ENCODE data around the gene SMG9. TPM values are rescaled to one million over a fixed set of nuclear protein-coding genes. Genes with fewer than 3 reads are reported as not detected.
A peak's percentile ranks its signal among the peaks of the same experiment; 100 is the strongest.

The SMG9 gene, protein sequence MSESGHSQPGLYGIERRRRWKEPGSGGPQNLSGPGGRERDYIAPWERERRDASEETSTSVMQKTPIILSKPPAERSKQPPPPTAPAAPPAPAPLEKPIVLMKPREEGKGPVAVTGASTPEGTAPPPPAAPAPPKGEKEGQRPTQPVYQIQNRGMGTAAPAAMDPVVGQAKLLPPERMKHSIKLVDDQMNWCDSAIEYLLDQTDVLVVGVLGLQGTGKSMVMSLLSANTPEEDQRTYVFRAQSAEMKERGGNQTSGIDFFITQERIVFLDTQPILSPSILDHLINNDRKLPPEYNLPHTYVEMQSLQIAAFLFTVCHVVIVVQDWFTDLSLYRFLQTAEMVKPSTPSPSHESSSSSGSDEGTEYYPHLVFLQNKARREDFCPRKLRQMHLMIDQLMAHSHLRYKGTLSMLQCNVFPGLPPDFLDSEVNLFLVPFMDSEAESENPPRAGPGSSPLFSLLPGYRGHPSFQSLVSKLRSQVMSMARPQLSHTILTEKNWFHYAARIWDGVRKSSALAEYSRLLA
- total RNA-seq = 83.9 and 86.6 TPM in 2 replicates

DNA sequence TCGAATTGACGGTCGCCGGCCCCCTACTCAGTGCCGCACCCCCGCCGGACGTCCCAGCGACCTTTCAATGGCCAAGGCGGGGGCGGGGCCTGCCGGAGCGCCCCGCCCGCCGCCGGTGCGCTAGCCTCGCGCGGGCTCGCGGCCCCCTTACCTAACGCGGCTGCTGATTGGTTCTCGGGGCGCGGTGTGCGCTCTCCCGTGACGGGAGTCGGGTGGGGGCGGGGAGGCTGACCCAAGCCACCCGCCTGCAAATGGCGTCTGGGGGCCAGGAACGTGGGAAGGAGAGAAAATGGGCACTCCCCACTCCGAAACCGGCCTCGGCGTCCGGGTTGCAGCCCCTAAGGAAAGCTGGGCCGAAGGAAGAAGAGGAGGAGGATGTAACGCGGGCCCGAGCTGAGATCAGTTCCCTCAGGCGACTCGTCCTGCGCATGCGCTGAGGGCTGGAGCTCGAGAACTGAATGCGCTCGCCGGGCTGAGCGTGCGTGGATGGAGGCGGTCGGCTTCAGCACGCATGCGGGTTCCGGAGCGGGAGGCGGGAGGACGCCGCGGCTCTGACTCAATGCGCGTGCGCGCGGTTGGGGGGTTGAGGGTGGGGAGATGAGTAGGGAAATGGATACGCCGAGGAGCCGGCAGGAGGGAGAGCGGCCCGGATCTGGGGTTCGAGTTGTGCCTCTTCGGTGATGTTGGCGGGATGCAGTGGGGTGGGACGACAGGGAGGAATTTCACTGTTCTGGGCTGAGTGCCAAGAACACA, at the start of gene SMG9:
SMG9 (minus strand) TSS at position 460 of the 753 bp plus-strand sequence. CDS start 4,221 bp downstream, outside the sequence.
- intact Hi-C loops (cut with micrococcal nuclease) = loop anchor here (1.0 to 10.0 kb wide), 8 partner anchors 9 to 290 kb away; partner anchors contain the start of genes IRGQ, LYPD3, ZNF428 and ZNF575
- peak within 1 kb of the TSS; percentile 94 for H3K4me3 Mint-ChIP-seq
- H3K36me3 Mint-ChIP-seq (ENCODE audit: low read depth) = peaks cover 57% of the 10 kb centered on the region
- H3K27me3 Mint-ChIP-seq = no peaks in the 10 kb centered on the region
- H3K9me3 Mint-ChIP-seq = peaks cover 6% of the 10 kb centered on the region
- DNase-seq = peak; percentile 100
- peak within 1 kb of the TSS; percentile 100 for H3K27ac Mint-ChIP-seq
- H3K4me1 Mint-ChIP-seq = peaks cover 68% of the 10 kb centered on the region

DNA sequence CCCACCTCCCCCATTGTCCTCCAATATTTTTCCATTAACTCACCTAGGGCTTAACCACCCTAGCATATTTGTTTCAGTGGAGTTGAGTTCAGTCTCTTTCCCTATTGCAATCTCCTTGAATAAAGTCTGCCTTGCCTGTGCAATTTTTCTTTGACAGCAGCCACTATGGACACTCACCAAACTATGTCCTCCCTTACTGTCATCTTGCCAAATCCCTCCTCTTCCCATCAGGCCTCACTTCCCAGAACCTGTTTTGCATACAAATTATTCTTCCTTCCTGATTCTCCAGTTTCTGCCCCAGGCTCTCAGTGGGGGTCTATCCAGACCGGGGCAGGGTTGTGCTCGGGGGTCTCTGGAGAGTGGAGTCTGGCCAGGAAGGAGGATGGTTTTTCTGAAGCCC, 49.7 kb upstream of the SMG9 start:
- intact Hi-C loops (cut with micrococcal nuclease) = no loop called here
- no peaks in the 10 kb centered on the region for H3K4me1 Mint-ChIP-seq
- H3K27ac Mint-ChIP-seq = no peak overlapping the region
- no peaks in the 10 kb centered on the region for H3K36me3 Mint-ChIP-seq (ENCODE audit: low read depth)
- H3K27me3 Mint-ChIP-seq = peaks cover 24% of the 10 kb centered on the region
- H3K4me3 Mint-ChIP-seq = no peak overlapping the region
- H3K9me3 Mint-ChIP-seq = no peaks in the 10 kb centered on the region
- no peak for DNase-seq

GRCh38 chr19:43802216-43802951, 47.6 kb upstream of the SMG9 start, which contains the start of gene LYPD5:
TSS of gene LYPD5 (minus strand) at chr19:43802447. CDS start at chr19:43802380, 67 bp downstream.
- no peak within 1 kb of the TSS for H3K4me3 Mint-ChIP-seq
- no peaks in the 10 kb centered on the region for H3K9me3 Mint-ChIP-seq
- H3K27me3 Mint-ChIP-seq = peaks cover 23% of the 10 kb centered on the region
- no peak within 1 kb of the TSS for H3K27ac Mint-ChIP-seq
- H3K4me1 Mint-ChIP-seq = peaks cover 10% of the 10 kb centered on the region
- no peaks in the 10 kb centered on the region for H3K36me3 Mint-ChIP-seq (ENCODE audit: low read depth)
- intact Hi-C loops (cut with micrococcal nuclease) = no loop called here
- no peak for DNase-seq

DNA sequence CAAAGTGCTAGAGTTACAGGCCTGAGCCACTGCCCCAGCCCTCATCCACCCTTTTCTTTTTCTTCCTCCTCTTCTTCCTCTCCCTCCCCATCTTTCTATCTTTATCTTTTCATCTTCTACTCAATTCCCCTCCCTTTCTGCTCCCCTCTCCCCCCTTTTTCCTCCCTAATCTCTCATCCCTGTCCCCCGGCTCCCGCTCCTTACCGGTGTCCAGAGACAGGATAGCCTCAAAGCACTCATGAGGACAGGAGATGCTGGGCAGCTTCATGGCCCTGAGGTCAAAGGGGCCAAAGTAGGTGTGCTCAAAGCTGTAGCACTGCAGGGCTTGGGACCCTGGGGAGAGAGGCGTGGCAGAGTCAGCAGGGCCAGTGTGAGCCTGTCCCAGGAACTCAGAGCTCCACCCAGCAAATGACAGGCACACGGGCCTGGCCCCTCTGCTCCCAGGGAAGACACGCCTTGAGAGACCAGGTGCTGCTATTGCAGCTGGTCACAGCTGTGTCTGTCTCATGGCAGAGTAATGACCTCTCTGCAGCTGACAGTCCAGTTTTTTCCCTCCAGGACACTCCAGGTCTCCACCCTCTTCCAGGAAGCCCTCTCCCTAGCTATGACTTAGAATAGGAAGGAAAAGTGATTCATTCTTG, 44.9 kb upstream of the SMG9 start:
- Mint-ChIP-seq H3K27me3 (peaks cover 17% of the 10 kb centered on the region), H3K27ac (no peak overlapping the region), H3K4me3 (peak overlapping the region; percentile 82), H3K36me3 (ENCODE audit: low read depth) (no peaks in the 10 kb centered on the region), H3K4me1 (peaks cover 13% of the 10 kb centered on the region), H3K9me3 (no peaks in the 10 kb centered on the region)
- no peak for DNase-seq
- intact Hi-C loops (cut with micrococcal nuclease) = no loop called here

- Mint-ChIP-seq H3K36me3 (ENCODE audit: low read depth) (no peaks in the 10 kb centered on the region), H3K9me3 (no peaks in the 10 kb centered on the region), H3K4me1 (peaks cover 13% of the 10 kb centered on the region), H3K27ac (no peak overlapping the region), H3K27me3 (peaks cover 18% of the 10 kb centered on the region), H3K4me3 (peak overlapping the region; percentile 82)
- DNase-seq = peak; percentile 77
- intact Hi-C loops (cut with micrococcal nuclease) = no loop called here
Observed at GRCh38 chr19:43798546-43799409, 44.0 kb upstream of the SMG9 start.

- Mint-ChIP-seq H3K9me3 (no peaks in the 10 kb centered on the region), H3K27ac (no peak overlapping the region), H3K27me3 (peaks cover 24% of the 10 kb centered on the region), H3K36me3 (ENCODE audit: low read depth) (no peaks in the 10 kb centered on the region), H3K4me1 (peaks cover 13% of the 10 kb centered on the region), H3K4me3 (peak overlapping the region; percentile 82)
- no peak for DNase-seq
- intact Hi-C loops (cut with micrococcal nuclease) = no loop called here
Observed at GRCh38 chr19:43798026-43798545, 43.3 kb upstream of the SMG9 start.

DNA sequence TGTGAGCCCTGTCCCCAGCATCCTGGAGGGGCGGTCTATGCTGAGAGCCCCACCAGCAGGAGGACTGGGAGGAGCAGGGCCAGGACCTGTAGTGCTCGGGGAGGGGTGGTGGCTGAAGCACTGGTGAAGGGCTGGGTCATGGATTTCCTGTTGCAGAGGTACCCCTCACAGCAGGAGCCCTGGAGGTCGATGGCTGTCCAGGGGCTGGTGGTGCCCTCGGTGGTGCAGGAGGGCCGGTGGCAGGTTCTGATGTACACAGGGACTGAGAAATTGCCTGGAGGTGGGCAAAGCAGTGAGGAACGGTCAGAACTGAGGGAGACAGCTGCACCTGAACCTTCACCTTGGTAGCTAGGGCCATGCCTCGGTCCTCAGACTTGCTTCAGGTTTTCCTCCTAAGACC, 42.8 kb upstream of the SMG9 start:
- Mint-ChIP-seq H3K36me3 (ENCODE audit: low read depth) (no peaks in the 10 kb centered on the region), H3K27ac (no peak overlapping the region), H3K4me3 (peak overlapping the region; percentile 61), H3K9me3 (no peaks in the 10 kb centered on the region), H3K27me3 (peaks cover 21% of the 10 kb centered on the region), H3K4me1 (peaks cover 13% of the 10 kb centered on the region)
- DNase-seq = no peak
- intact Hi-C loops (cut with micrococcal nuclease) = no loop called here

DNA sequence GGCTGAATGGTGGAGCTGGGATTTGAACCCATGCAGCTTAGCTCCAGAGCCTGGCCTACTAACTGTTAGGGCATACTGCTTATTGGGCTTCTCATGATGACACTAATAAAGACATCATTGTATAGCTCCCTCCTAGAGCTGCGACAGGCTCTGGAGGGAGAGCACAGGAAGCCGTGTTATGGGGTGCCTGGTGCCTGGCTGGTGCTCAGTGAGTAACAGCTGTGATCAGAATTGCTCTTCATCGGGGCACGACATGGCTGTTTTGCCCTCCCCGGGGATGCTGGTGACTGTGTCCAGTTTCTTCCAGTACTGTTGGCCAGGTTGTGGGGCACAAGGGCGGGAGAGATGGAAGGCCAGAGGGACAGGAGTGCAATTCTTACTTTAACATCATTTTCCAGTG, 42.4 kb upstream of the SMG9 start:
- DNase-seq = no peak
- no peak overlapping the region for H3K27ac Mint-ChIP-seq
- intact Hi-C loops (cut with micrococcal nuclease) = no loop called here
- H3K27me3 Mint-ChIP-seq = peaks cover 21% of the 10 kb centered on the region
- H3K4me1 Mint-ChIP-seq = peaks cover 13% of the 10 kb centered on the region
- H3K36me3 Mint-ChIP-seq (ENCODE audit: low read depth) = no peaks in the 10 kb centered on the region
- peak overlapping the region; percentile 61 for H3K4me3 Mint-ChIP-seq
- H3K9me3 Mint-ChIP-seq = no peaks in the 10 kb centered on the region

GRCh38 chr19:43790587-43790986, 35.8 kb upstream of the SMG9 start:
- Mint-ChIP-seq H3K27me3 (peaks cover 17% of the 10 kb centered on the region), H3K36me3 (ENCODE audit: low read depth) (no peaks in the 10 kb centered on the region), H3K4me1 (peaks cover 3% of the 10 kb centered on the region), H3K27ac (no peak overlapping the region), H3K9me3 (no peaks in the 10 kb centered on the region), H3K4me3 (no peak overlapping the region)
- DNase-seq = no peak
- intact Hi-C loops (cut with micrococcal nuclease) = no loop called here

DNA sequence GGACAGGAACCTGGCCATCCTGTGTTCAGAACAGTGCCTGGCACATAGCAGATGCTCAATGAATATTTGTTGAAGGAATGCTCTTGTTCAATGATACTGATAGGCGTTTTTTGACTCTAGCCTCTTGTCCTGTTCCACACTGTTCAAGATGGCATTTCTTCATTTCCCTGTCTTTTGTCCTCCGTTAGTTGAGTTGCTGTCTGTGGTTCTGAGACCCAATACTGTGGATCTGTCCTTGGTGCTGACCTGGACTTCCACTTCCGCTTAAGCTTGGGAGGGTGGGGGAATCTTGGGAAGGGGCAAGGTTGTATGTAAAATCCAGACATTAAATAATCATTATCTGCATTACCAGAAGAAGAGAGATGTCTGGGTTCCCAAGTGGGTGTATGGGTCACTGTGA, 34.3 kb upstream of the SMG9 start:
- H3K27ac Mint-ChIP-seq = no peak overlapping the region
- no peaks in the 10 kb centered on the region for H3K9me3 Mint-ChIP-seq
- intact Hi-C loops (cut with micrococcal nuclease) = no loop called here
- H3K4me3 Mint-ChIP-seq = no peak overlapping the region
- peak; percentile 71 for DNase-seq
- peaks cover 15% of the 10 kb centered on the region for H3K27me3 Mint-ChIP-seq
- H3K4me1 Mint-ChIP-seq = peaks cover 16% of the 10 kb centered on the region
- no peaks in the 10 kb centered on the region for H3K36me3 Mint-ChIP-seq (ENCODE audit: low read depth)

GRCh38 chr19:43786665-43787064, 31.9 kb upstream of the SMG9 start:
- intact Hi-C loops (cut with micrococcal nuclease) = no loop called here
- no peak overlapping the region for H3K27ac Mint-ChIP-seq
- peaks cover 6% of the 10 kb centered on the region for H3K27me3 Mint-ChIP-seq
- no peaks in the 10 kb centered on the region for H3K36me3 Mint-ChIP-seq (ENCODE audit: low read depth)
- no peaks in the 10 kb centered on the region for H3K9me3 Mint-ChIP-seq
- DNase-seq = no peak
- H3K4me1 Mint-ChIP-seq = peaks cover 31% of the 10 kb centered on the region
- H3K4me3 Mint-ChIP-seq = no peak overlapping the region

Measured in activated CD4-positive, alpha-beta T cell treated with anti-CD3 and anti-CD28 coated beads, Interleukin-2, amount 10 ng/mL, durations not matched to agents 24 days and 14 days (primary cell).